Activated CD4-positive, alpha-beta T cell treated with anti-CD3 and anti-CD28 coated beads, Interleukin-2, Interleukin-6, amounts not matched to agents 100 ng/mL and 50 ng/mL, durations not matched to agents 16 hours and 8 hours (primary cell): ENCODE results near the gene MPZL1.
"Not testable (repeated sequence)": the region's sequence is repeated elsewhere in the genome, so short reads cannot be mapped to it uniquely, and the experiment has no call there.

Experiments used
- DNase-seq: peaks from one replicate; pipeline ENCODE4 v3.0.0-alpha.2; 2020

MPZL1 gene

DNA sequence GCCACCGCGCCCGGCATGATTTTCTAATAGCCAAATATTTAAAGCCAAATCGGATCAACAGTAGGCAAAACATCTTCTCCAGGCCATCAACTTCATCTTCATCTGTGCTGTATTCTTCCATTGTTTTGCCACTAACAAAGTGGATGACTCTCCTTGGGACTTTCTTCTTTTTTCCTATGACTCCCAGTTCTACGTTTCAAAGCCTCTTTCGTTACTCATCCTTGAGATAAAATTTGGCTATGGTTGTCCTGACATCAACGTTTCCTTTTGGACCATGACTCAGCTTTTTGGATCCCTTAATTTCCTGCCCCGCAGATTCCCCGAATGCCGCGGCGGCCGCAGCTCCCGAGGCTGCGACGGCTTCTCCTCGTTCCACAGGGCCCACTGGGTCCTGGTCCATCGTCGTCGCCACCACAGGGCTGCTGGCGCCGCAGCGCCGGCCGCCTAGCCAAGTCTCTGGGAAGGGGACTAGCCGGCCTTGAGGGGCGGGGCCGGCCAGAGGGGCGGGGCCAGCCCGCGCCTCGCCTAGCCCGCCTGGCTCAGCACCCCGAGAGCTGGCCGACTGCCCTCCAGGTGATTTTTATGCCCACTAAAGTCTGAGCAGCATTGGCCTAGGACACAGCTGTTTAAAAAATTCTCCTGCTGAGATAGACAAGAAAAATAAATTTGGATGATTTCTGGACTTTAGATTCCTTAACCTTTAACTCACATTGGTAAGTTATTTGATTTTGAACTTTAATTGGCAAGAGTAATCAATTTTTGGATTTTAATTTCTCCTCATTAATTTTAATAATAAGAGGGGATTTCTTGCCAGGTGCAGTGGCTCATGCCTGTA, 98.3 kb downstream of the MPZL1 start:
- peak; percentile 36 for DNase-seq

DNA sequence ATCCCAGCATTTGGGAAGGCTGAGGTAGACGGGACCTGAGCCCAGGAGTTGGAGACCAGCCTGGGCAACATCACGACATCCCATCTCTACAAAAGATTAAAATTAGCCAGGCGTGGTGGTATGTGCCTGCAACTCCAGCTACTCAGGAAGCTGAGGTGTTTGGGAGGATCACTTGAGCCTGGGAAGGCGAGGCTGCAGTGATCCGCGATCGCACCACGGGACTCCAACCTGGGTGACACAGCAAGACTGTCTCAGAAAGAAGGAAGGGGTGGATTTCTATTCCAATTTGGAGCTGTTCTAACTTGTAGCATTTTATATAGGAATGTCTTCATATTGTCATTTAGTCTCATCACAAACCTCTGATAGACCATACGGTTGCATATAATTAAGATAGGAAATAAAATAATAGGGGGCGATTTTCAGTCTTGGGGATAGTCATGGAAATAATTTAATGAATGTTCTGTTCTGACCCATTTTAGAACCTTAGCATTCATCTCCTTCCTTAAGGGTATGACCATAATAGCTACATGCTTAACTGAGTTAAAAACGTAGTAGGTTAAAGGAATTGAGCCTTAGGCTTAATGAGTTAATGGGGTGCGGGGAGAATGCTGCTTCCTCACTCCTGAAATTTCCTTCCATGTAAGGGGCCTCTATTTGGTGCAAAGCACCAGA, 99.0 kb downstream of the MPZL1 start:
- no peak for DNase-seq

DNA sequence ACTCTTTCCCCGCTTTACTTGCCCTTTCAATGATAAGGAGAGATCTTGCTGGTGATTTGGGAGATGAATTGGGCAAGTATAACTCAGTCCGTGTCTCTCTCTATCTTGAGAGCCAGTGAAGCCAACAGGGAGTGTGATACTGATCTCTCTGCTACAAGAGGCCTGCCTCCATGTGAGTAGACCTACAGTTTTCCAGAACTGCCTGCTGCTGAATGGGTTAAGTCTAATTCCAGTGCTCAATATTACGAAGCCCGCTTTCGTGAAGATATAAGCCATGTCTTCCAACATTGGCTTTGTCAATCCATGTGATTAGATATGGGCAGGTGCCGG, 99.5 kb downstream of the MPZL1 start:
- DNase-seq: no peak

DNA sequence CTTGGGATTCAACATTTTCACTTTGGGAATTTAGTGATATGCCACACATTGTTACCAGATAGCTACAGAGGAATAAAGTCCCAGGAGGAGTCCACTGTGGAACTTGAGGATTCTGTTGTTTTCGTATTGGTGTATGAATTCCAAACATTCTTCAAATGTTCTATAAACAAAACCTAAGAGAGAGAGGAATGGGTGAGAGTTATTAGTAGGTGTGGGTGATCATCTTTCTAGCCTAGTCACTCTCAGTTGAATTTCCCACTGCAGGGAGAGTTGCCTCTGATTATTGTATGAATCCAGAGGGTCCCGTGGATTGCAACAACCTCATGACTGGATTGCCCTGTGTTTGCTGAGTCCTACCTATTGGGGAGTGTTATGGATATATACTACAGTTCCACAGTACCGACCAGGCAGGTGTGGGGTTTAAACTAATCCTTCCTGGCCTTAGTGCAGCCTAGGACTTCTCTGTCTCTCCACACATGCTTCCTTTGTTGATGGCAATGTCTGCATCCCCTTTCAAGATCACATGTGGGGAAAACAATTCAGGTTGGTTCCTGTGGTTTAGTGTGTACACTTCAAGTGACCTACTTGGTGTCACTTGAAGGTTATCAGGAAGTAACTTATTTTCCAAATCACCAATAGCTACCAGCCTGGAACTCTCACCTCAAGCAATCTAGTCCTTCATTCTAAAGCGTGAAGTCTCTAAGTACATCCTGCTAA, 100.3 kb downstream of the MPZL1 start:
- DNase-seq: no peak

DNA sequence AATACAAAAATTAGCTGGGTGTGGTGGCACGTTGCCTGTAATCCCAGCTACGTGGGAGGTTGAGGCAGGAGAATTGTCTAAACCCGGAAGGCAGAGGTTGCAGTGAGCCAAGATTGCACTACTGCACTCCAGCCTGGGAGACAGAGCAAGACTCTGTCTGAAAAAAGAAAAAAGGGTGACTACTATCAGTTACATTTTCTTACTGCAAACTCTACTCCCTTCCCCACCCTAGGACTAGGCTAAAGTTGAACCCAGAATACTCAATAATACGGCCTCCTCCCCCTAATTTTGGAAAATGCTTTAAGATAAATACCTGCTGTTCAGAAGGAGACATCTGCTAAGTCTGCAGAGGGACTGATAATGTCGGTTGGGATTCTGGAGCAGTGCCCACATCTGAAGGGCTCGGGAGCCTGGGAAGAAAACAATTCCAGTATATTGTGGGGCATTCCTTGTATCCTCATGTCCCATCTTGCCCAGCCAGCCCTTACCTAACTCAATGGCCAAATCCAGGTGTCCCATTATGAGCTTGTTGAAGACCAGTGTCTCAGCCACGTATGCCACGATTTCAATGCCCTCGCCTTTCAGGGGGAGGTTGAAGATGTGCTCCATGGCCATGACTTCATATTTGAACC, 102.5 kb downstream of the MPZL1 start:
- DNase-seq: no peak

DNA sequence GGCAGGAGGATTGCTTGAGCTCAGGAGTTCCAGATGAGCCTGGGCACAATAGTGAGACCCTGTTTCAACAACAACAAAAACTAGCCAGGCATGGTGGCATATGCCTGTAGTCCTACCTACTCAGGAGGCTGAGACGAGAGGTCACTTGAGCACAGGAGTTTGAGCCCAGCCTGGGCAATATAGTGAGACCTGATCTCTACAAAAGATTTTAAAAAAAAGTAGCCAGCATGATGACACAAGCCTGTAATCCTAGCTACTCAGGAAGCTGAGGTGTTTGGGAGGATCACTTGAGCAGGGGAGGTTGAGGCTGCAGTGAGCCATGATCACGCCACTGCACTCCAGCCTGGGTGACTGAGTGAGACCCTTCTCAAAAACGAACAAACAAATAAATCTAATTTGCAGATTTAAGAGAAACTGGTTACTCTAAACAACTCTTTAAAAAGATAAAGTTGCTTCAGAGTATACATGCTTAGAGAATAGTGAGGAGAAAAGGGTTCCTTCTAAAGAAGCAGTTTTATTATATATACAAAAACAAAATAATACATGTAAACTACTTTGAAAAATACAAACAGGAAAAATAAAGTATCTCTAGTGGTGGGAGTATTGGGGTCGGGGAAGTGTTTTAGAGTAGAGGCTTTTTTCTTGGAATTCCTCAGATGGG, 103.8 kb downstream of the MPZL1 start:
- DNase-seq: no peak

DNA sequence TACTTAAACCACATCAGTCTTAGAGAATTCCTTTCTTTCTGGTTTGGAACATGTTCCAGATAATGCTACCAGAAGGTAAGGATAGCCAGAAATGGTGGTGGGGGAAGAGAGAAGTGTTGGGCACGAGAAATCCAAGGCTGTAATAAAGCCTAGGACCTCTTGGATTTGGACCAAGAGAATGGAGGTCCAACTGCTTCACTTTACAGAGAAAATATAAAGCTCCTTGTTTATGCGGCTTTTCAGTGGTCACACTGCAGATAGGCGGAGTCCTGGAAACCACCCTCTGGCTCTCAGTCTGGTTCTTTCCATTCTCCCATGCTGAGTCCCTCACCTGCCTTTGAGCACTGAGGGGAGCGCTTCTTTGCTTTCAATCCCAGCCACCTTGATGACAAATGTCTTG, 104.3 kb downstream of the MPZL1 start:
- no peak for DNase-seq

DNA sequence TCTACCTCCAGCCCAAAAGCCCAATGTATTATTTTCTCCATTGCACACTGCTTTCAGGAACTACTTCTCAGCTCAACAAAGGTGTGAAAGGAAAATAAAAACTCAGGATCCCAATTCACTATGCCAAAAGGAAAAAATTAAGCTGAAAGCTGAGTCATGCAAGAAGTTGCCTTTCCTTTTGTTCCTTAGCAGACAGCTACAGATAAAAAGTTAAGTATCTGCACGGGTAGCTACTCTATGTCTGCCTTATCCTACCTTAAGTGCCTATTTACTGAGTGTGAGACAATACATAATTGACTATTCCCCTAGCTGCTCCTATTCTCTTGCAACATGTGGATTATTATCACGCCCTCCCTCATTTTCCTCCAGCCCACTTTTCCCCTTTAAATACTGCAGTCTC, 108.1 kb downstream of the MPZL1 start:
- no peak for DNase-seq

DNA sequence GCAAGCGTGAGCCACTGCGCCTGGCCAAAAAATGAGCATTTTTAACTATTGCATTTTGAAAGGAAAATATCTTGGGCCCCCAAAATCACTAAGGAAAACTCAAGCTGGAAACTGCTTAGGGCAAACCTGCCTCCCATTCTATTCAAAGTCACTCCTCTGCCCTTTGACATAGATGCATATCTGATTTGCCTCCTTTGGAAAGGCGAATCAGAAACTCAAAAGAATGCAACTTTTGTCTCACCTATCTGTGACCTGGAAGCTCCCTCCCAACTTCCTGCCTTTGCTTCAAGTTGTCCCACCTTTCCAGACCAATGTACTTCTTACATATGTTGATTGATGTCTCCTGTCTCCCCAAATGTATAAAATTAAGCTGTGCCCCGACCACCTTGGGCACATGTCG, 108.9 kb downstream of the MPZL1 start:
- DNase-seq: not testable (repeated sequence)

DNA sequence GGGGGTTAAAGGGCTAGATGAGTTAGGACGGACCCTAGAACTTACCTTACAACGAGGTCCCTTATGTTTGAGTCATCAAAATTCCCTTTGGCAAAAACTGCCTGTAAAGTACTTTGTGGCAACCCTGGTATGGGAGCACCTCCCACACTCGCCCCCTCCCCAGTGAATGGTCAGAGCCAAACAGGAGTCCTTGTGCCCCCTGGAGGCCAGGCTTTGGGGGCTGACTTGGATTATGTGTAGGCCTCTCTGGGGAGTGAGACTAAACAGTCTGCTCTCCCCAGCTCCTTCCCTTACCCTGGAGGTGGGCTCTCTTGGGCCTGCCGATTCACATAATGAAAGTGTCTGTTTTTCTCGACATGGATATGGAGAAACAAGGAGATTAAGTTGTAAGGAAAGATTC, 110.9 kb downstream of the MPZL1 start:
- DNase-seq: no peak

DNA sequence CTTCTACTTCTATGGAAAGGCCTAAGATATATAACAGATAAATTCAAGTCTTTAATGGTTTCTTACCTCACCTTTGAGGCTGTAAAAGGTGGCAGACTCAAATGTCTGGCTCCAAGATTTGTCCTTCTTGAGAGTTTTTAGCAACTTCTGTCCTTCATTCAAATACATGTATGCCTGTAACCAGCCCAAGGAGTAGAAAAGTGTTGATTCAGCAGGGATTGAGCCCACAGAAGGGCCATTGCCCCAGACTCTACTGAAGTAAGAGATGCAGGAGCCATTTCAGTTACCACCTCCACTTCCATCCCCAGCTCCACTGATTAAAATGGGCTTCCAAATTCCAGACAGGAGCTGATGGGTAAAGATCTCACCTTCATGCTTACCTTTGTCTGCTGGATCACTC, 112.1 kb downstream of the MPZL1 start:
- no peak for DNase-seq

DNA sequence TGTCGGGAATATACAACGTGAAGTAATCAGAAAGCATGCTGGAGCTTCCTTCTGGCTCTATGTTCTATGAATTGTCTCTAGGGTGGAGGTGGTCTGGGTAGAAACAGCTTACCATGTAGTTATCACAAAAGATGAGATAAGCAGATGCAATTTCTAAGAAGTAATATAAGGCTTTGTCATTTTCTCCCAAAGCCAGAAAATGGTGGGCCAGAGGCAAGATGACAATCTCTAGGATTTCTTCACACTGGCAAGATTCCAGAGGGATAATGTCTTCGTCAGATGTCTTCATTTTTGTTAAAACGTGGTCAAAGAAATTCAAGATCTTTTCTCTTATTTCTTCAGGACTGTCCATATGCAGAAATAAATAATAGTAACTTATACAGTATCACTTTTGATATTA, 114.4 kb downstream of the MPZL1 start:
- DNase-seq: no peak

DNA sequence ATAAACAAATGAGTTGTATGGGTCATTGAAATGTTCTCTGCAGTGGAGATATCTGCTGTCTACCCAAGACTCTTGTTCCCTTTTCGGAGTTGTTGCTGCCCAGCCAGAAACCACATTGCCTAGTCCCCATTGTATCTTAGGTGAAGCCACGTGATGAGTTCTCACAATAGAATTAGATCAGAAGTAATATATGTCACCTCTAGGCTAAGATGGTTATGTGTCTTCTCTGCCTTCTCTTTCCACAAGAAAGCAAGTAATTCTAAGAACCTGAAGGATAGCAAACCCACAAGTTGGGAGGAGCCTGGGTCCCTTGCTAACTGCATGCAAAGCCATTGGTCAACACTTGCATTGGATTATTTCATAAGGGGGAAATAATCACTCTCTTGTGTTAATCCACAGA, 115.5 kb downstream of the MPZL1 start:
- peak; percentile 6 for DNase-seq

DNA sequence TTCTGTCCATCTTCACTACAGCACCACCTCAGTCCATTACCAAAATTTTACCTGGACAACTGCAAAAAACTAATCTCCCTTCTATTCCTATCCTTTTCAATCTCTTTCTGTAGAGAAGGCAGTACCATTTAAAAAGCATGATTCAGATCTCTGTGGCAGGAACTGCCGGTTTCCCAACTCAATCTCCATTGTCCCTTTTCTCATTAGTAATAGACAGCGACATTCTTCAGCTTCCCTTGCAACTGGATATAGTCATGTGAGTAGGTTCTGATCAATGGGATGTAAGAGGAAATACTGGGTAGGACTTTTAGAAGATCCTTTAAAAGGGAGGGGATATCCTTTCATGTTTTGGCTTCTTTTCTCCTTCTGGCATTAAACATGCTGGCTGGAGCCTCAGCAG, 117.2 kb downstream of the MPZL1 start:
- DNase-seq: no peak
